SH-SY5Y (cell line): ENCODE results near the gene LSM12.

ENCODE experiments used
- GATA2 ChIP-seq: IDR thresholded peaks from 2 replicates; pipeline ENCODE4 v1.6.1; 2011; ENCODE audit warnings: mild to moderate bottlenecking, low read depth, low read length
- GATA3 ChIP-seq: IDR thresholded peaks from 2 replicates; pipeline ENCODE4 v1.6.1; 2011; ENCODE audit warnings: low read depth, mild to moderate bottlenecking, low read length, moderate library complexity

DNA sequence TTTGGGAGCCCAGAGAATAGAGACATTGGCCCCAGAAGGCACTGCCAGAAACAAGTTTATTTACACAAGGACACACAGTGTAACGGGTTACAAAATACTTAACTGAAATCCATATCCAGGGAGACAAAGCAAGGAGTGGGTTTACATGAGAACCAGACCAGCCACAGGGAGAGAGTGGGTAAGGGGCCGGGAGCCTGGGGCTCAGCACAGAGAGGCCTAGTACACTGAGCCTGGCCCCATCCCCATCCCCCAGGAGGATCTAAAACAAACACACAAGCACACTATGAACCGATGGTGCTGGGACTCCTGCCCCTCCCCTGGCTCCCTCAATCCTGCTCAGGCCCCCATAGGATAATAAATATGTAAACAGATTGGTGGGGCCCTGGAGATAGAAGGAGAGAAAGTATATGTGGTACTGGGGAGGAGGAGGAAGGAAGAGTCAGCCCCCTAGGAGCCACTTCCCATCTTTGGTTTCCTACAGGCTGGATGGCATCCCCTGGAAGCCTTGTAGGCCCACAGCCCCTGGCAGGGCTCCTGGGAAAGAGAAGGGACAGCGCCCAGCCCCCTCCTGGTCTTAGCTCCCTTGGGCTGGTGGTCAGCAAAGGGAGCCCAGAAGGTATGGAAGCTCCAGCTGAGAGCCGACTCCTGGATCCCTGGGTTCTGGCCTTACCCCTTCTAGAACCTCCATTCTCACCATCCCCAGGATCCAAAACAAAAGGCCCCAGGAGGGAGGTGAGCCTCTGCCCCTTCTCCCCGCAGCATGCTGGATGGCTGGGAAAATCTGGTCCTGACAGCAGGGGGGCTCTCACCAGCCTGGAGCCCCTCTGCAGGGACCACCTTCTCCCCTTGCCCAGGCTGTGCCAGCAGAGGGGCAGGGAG, 10.5 kb upstream of the LSM12 start:
- TF ChIP-seq GATA2 = no peak
- TF ChIP-seq GATA3 = no peak
